Astrocyte of the hippocampus (primary cell): ENCODE results near the gene GRAMD1A.
A peak's percentile ranks its signal among the peaks of the same experiment; 100 is the strongest.
"Not testable (repeated sequence)": the region's sequence is repeated elsewhere in the genome, so short reads cannot be mapped to it uniquely, and the experiment has no call there.

ENCODE experiments used
- DNase-seq: peaks from one replicate; pipeline ENCODE4 v3.0.0; 2011; ENCODE audit warnings: low read depth, low spot score

GRAMD1A gene

DNA sequence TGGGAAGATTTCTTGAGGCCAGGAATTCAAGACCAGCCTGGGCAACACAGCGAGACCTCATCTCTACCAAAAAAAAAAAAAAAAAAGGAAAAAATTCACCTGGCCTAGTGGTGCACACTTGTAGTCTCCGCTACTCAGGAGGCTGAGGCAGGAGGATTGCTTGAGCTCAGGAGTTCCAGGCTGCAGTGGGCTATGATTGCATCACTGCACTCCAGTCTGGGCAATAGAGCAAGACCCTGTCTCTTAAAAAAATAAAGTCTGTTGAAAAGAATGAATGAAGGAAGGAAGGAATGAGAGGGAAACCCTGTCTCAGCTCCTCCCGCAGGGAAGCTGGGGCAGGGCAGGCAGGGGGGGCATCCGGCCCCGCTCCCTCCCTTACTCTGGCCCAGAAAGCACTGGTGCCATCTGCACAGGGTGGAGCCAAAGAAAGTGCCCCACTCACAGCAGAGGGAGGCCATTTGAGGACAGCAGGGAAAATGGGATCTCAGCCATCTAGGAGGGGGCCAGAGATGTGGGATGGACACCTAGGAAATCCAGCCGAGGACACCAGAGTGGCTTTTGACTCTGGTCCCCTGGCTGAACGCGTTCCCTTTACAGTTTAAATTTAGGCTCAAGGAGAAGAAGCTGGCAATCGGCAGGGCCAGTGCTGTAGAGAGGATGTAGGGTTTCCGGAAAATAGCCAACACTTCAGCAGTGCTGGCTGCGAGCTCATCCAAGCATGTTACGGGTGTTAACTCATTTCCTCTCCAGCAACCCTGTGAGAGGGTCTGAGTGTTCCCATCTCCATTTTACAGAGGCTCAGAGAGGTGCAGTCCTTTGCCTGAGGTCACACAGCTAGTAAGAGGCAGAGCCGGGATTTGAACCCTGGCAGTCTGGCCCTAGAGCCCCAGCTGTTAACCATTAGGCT lies 37.8 kb downstream of the GRAMD1A start:
- DNase-seq: no peak

- DNase-seq: no peak
Measured at GRCh38 chr19:35038623-35039512, 38.7 kb downstream of the GRAMD1A start.

DNA sequence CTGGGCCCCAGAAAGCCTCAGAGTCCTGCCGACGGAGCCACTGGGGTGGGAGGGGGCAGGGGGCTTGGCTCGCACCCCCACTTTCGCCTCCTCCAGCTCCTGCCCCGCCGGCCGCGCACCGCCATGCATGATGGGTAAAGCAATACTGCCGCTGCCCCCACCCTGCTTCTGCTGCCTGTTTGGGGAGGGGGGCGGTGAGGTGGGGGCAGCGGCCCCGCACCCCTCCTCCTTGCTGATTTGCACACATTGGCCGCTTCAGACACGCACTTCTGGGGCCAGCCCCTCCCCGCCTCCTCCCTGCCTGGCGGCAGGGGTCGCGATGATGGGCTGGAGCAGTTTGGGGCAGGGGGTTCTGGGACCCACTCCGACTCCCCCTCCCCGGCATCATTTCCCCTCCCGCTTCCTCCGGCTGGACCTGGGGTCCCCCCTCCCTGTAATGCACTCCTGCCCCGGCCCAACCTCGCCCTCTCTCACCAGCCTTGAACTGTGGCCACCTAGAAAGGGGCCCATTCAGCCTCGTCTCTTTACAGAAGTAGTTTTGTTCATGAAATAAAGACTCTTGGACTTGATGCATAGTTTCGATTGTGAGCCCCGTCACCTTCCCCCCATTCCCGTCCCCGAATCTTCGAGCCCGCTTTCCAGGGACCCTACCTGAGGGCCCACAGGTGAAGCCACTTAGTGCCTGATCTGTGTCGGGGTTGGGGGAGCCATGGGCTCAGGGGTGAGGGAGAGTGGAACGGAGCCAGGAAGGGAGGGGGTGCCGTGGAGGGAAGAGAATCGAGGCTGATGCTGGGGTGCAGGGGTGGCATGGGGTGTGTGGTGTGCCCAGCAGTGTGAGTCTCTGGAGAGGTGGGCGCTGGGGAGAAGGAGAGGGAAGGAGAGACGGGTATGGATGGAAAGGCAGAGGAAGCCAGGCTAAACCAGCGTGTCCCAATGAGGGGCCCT lies 40.0 kb downstream of the GRAMD1A start:
- DNase-seq: no peak

DNA sequence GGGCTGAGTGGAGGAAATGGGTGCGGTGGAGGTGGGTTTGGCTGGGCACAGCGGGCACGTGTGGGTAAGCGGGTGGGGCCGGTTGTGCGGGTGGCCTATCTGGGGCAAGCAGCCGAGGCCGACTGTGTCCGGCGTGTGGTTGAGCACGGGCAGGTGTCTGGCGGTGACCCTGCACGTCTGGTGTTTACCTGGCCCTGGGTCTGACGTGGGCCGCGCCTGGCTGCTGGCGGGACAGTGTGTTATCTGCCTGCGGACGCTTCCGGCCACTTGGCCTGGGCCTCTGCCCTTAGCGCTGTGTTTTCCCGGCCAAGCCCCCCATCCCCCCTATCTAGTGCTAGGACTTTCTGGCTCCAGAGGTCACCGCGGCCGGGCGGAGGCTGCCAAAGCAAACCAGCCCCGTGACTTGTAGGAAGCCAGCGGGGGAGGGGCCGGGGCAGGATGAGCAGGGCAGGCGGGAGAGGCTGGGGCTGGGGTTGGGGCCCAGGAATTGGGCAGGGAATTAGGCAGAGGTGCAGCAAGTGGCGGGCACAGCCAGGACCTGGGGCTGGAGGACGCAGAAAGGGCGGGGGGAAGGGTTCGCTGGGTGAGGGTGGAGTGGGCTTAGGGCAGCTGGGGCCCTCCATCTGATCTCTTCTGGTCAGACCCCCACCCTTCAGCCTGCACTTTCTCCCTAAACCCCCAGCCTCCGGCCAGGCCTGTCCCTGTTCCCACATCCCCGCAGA lies 40.9 kb downstream of the GRAMD1A start:
- peak; percentile 24 for DNase-seq

- no peak for DNase-seq
Measured at GRCh38 chr19:35041548-35042055, 41.5 kb downstream of the GRAMD1A start, which contains the start of gene HPN. HPN (plus strand) TSS chr19:35041721; CDS start chr19:35042507, 786 bp downstream.

DNA sequence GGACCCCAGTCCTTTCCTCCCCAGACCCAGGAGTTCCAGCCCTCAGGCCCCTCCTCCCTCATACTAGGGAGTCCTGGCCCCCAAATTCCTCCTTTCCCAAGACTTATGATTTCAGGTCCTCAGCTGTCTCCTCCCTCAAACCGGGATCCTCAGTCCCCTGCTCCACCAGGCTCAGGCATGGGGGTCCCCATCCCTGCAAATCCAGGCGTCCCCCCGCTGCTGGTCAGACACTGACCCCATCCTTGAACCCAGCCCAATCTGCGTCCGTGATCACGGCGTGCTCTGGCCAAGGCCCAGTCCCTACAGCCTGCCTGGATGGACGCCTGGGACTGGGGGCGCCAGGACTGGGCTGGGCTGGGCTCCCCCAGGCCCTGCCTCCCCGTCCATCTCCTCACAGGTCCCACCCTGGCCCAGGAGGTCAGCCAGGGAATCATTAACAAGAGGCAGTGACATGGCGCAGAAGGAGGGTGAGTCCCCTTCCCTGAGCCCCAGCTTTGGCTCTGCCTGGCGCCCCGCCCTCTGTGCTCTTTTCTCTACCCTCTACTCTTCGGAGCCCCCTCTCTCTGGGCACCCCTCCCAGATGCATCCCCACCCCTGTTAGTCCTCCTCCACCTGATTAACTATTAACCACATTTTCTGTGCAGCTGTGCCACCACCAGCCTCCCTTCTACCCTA lies 42.1 kb downstream of the GRAMD1A start:
- DNase-seq: no peak

GRCh38 chr19:35042954-35043604 lies 43.0 kb downstream of the GRAMD1A start:
- no peak for DNase-seq

DNA sequence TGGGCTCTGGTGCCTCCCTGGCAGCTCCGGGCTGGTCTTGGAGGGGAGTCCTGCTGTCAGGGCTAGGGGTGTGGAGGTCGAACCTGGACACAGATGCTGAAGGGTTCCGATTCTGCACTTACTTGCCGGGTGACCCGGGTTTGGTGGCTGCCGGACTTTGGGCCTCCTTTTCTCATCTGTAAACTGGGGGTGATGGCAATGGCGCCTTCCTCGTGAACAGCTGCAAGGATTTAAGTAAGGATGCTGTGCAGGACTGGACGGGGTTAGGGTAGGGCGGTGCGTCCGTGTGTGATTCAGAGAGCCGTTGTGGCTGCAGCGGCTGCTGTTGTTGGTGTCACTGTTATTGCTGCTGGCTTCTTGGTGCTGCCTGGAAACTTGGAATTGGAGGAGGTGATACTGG lies 43.8 kb downstream of the GRAMD1A start:
- DNase-seq: no peak

DNA sequence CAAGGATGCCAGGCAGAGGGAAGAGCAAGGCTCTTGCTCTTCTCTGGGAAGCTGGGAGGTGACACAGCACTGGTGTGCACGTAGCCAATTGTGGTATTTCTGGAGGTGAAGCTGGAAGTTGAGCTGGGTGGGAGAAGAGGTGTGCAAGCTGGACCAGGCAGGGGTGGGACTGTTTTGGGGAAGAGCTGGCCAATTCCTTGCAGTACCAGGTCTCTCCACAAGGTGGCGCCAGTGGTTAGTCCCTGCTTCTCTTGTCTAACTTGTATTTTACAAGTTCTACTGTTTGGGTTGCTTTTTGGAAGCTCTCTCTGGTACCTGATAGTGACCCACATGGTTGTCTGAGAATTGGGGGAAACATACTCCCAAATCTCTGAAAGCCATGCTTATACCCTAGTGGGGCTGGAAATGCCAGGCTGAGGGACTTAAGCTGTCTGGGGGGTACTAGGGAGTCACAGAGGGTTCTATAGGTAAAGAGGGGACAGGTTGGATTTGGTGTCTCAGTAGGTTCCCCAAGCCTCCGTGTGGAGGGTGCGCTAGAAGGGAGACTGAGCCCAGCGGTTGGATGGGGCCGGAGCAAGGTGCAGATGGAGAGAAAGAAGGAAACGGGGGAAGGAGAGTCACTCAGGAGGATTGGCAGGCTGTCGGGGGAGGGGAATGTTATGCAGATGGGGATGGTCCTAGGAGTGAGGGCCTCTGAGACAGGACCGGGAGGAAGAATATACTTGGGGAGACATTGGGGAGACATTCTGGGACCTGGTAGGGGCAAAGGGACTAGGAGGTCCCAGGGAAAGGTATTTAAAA lies 44.4 kb downstream of the GRAMD1A start:
- DNase-seq: peak; percentile 62

DNA sequence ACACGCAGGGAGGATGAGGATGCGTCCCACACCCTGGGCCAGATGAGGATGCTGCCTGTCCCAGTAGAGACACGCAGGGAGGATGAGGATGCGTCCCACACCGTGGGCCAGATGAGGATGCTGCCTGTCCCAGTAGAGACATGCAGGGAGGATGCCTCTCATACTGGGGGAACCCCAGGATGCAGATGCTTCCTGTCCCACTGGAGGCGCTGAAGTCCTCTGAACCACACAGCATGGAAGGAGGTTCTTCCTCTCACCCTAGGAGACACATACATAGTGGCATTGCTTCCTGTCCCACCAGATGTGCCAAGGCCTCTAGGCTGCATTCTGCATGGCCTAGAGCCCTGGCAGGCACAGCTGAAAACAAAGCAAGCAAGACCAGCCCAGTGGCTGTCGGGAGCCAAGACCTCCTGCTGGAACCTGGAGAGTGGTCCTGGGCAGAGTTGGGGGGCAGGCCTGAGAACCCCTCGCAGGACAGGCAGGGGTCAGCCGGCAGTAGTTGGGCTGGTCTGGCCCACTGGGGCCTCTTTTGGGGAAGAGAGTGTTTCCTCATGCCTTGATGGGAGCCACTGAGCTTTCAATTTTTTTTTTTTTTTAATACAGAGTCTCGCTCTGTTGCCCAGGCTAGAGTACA lies 45.7 kb downstream of the GRAMD1A start:
- DNase-seq: no peak

DNA sequence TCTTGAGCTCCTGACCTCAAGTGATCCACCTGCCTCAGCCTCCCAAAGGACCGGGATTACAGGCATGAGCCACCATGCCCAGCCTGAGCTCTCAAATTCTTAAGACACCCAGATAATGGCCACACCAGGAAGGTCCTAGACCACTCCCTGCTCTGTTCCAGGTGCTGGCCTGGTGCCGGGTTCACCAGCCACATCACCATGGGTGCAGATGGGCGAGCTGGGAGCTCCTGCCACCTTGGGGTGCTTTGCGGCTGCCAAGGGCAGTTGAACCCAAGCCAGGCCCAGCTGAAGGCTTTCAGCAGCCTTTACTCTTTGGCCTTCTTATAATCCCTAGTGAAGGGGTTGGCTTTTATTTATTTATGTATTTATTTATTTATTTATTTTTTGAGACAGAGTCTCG lies 46.3 kb downstream of the GRAMD1A start:
- DNase-seq: no peak

- DNase-seq: no peak
Measured at GRCh38 chr19:35048911-35049411, 48.8 kb downstream of the GRAMD1A start.

- DNase-seq: no peak
Measured at GRCh38 chr19:35049456-35049855, 49.3 kb downstream of the GRAMD1A start.

GRCh38 chr19:35050662-35051061 lies 50.5 kb downstream of the GRAMD1A start:
- DNase-seq: not testable (repeated sequence)

- not testable (repeated sequence) for DNase-seq
Measured at GRCh38 chr19:35051268-35051667, 51.1 kb downstream of the GRAMD1A start.

GRCh38 chr19:35051796-35052195 lies 51.7 kb downstream of the GRAMD1A start:
- DNase-seq: no peak

GRCh38 chr19:35052599-35053190 lies 52.6 kb downstream of the GRAMD1A start:
- no peak for DNase-seq
